Right lobe of liver (tissue), 6 donors: ENCODE data around the gene ARFIP2. TPM values are rescaled to one million over a fixed set of nuclear protein-coding genes. Genes with fewer than 3 reads are reported as not detected.

ENCODE experiments used
- ATAC-seq, 4 donors: fragments of 200-7000 bp; cut with Tn5 transposase; one replicate each; pipeline ENCODE4 v1.9.1; 2020; ENCODE audit warnings: mild to moderate bottlenecking in 4 of 4, moderate library complexity in 4 of 4
- DNase-seq, 3 donors: peaks; one replicate each; pipeline ENCODE4 v3.0.0-alpha.2; 2020
- H3K27ac ChIP-seq, 3 donors: fragments of 200-600 bp; one replicate each; pipeline ENCODE4 v1.8.0; 2022
- H3K27me3 ChIP-seq, 2 donors: fragments of 200-600 bp; one replicate each; pipeline ENCODE4 v1.8.0; 2022
- H3K36me3 ChIP-seq, 4 donors: fragments of 200-600 bp; sonication (generic) in 1 of 4; one replicate each; pipeline versions ENCODE4 v1.5.1 to v1.8.0; 2017 to 2022; ENCODE audit warnings: control low read depth in 1 of 4
- H3K4me1 ChIP-seq, 4 donors: fragments of 200-600 bp; sonication (generic) in 1 of 4; one replicate each; pipeline versions ENCODE4 v1.5.1 to v1.8.0; 2017 to 2022; ENCODE audit warnings: control low read depth in 1 of 4
- H3K4me3 ChIP-seq, 3 donors: fragments of 200-600 bp; one replicate each; pipeline ENCODE4 v1.8.0; 2022
- H3K9me3 ChIP-seq, 4 donors: fragments of 200-600 bp; sonication (generic) in 1 of 4; one replicate each; pipeline versions ENCODE4 v1.5.1 to v1.8.0; 2017 to 2022; ENCODE audit warnings: control low read depth in 1 of 4
- POLR2A ChIP-seq: fragments of 450-650 bp; IDR thresholded peaks from one replicate; pipeline ENCODE4 v1.6.1; 2017; ENCODE audit warnings: antibody characterized with exemption, mild to moderate bottlenecking
- WGBS: methylation state at CpG from one replicate; pipeline ENCODE4 v1.1.6; 2018; ENCODE audit warnings: low coverage, low lambda C conversion rate; ENCODE audit not compliant: insufficient coverage; ENCODE audit errors: missing lambda C conversion rate; 5-methylcytosine and 5-hydroxymethylcytosine counted together
- intact Hi-C, 2 donors: fragments of 100-400 bp; cut with DNase I; formaldehyde crosslinking; loops; one replicate each; pipeline versions ENCODE4 v1.11.2 to v1.14.1; 2022
- total RNA-seq, 6 experiments: library from RNA; depleted of rRNA in 2 of 6; stranded (reverse); fragments of >200 nt in 2 of 6; fragmentation: NEBNext Ultra II Directional in 3 of 6; extraction: Animal tissue kit (Norgen Biotek cat#: 25700) in 3 of 6; gene quantifications; one replicate each; pipeline versions ENCODE4 v1.1.0 to v1.2.4, GENCODE V29; 2016 to 2023
- TF ChIP-seq, protein P1 (sequence below), 4 donors: fragments of 200-600 bp in 3 of 4; fragments of 450-650 bp in 1 of 4; IDR thresholded peaks; one replicate each; pipeline versions ENCODE4 v1.5.1 to v1.8.0; 2016 to 2022; ENCODE audit warnings: antibody characterized with exemption in 4 of 4, mild to moderate bottlenecking in 2 of 4
- donor health status: DM: no; HTN: yes; CAD: no.
- donor health status: DM: no; HTN: no; CAD: no.
- donor health status: DM: no; HTN: no; CAD: no.
- donor health status: DM: no; HTN: yes; CAD: no.
- donor health status: DM: no; HTN: yes; CAD: no.

The ARFIP2 gene
- total RNA-seq, 6 experiments from 2014 or later: 14.6 to 33.3 (median 23.1) TPM

DNA sequence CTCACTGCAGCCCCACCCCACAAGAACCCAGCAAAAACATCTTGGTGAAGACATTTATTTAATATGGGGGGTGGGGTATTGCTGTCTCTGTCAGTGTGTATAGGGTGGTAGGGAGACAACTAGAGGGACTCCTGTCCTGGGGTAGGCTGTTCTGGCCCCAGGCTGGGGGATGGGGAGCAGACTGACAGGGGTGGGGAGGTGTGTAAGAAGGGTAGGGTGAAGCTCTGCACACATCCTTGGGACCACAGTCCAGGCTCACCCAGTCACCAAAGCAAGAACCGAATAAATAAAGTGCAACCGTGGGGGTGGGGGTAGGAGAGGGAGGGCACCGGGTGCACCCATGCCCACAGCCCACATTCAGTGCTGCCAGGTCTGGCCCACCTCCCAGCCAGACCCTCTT, 32.6 kb downstream of the ARFIP2 start:
- Histone ChIP-seq H3K36me3 (peaks cover 0 to 18% (median 7%) of the 10 kb centered on the region in 4 donors), H3K4me1 (peaks cover 0 to 6% (median 2%) of the 10 kb centered on the region in 4 donors), H3K27ac (no peak overlapping the region), H3K27me3 (no peaks in the 10 kb centered on the region), H3K4me3 (no peak overlapping the region), H3K9me3 (no peaks in the 10 kb centered on the region)
- no peak for ATAC-seq
- intact Hi-C loops: loop anchor here in 1 of 2 donors (10.0 kb wide), 1 partner anchor 74 kb away; no protein-coding TSS in a partner anchor
- WGBS: 83% methylated on average over 1 of the region's 3 CpGs
- no peak for TF ChIP-seq POLR2A
- TF ChIP-seq, protein P1, sequence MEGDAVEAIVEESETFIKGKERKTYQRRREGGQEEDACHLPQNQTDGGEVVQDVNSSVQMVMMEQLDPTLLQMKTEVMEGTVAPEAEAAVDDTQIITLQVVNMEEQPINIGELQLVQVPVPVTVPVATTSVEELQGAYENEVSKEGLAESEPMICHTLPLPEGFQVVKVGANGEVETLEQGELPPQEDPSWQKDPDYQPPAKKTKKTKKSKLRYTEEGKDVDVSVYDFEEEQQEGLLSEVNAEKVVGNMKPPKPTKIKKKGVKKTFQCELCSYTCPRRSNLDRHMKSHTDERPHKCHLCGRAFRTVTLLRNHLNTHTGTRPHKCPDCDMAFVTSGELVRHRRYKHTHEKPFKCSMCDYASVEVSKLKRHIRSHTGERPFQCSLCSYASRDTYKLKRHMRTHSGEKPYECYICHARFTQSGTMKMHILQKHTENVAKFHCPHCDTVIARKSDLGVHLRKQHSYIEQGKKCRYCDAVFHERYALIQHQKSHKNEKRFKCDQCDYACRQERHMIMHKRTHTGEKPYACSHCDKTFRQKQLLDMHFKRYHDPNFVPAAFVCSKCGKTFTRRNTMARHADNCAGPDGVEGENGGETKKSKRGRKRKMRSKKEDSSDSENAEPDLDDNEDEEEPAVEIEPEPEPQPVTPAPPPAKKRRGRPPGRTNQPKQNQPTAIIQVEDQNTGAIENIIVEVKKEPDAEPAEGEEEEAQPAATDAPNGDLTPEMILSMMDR (IDR thresholded peaks at IDR 0.05): no peak
- no peak for DNase-seq

DNA sequence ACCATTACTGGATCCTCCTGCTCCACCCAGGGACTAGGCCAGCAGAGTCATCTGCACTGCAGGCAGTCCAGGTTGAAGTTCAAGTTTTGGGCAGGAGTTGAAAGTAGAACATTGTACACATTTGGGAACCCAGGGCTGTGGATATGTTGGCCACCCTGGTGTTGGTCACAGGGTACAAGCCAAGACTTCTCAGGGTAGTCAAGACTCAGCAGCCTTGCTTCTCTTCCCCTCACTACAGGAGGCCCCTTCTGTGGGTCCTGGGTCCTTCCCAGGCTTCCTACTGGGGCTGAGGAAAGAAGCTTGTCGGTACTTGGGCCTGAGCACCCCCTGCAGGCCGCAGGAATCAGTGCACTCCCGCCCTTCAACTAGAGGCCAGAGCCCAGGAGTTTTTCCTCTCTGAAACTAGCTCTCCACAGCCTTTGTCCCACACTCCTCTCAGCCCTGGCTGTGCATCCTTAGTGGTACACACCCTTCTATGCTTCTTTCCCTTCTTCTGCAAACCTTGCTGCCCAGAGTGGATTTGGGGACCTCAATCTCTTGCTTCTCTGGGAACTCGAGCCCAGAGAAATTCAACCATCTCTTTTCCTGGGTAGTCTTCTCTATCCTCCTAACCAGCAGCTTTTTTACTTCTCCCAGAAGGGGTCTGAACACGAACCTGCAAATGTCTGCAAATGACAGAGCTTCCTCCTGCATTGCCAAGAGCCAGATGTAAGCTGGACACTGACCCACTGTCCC, 37.7 kb downstream of the ARFIP2 start:
- H3K9me3 ChIP-seq: no peaks in the 10 kb centered on the region
- peak overlapping the region; percentile 33 to 88 (median 87) for H3K27ac ChIP-seq
- peak overlapping the region in 1 of 3 donors; percentile 79 for H3K4me3 ChIP-seq
- WGBS: 22% methylated on average over 5 of the region's 5 CpGs
- intact Hi-C loops: loop anchor here in 1 of 2 donors (10.0 kb wide), 1 partner anchor 69 kb away; no protein-coding TSS in a partner anchor
- DNase-seq: peak in 2 of 3 donors; percentile 72 to 74
- H3K36me3 ChIP-seq: peaks cover 0 to 5% (median under 1%) of the 10 kb centered on the region in 4 donors
- ATAC-seq: peak; percentile 53 to 69 (median 61)
- H3K4me1 ChIP-seq: peaks cover 0 to 31% (median 9%) of the 10 kb centered on the region in 4 donors
- TF ChIP-seq, protein P1 (IDR thresholded peaks at IDR 0.05): peak; percentile 80 to 90 (median 86)
- TF ChIP-seq POLR2A: no peak
- no peaks in the 10 kb centered on the region for H3K27me3 ChIP-seq

DNA sequence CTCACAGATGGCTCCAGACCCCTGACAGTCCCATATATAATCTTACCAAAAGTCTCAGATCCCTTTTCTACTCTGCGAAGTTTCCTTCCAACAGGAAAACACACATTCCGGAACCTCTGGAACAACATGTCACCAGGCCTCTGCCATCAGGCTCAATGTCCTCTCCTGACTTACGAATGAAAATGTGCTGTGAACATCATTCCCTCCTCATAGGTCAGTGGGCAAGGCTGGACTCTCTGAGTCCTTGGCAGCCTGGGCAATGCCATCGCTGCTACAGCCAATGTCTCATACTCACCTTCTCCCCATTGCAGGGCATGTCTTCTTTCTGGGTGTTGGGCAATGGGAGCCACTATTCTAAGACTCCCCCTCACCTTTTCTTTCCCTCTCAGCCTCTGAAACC, 38.7 kb downstream of the ARFIP2 start:
- DNase-seq: peak in 2 of 3 donors; percentile 69 to 78
- H3K4me3 ChIP-seq: peak overlapping the region in 2 of 3 donors; percentile 74 to 79
- peak; percentile 3 to 42 (median 40) for ATAC-seq

DNA sequence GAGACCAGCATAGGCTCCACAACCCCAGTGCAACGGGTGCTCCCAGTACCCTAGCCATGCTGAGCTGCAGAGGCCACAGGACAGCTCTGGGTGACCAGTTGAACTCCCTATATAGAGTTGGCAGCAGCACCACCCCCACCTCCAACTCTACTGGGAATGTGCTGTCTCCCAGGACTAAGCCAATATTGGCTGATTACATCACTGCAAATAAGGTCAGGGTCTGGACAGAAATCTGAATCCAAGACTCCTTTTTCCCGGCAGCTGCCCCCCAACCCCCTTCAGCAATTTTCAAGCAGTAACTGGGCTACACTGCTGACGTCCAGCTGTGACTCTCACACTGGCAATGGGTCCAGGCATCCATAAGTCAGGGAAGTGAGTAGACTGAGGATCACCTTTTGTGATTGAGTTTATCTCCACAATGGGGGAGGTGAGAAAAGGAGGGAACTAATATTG, 40.2 kb downstream of the ARFIP2 start, which contains the start of gene HPX:
HPX (minus strand) TSS at position 82 of the 453 bp plus-strand sequence; CDS start at position 58, 24 bp downstream.
- H3K9me3 ChIP-seq: no peaks in the 10 kb centered on the region
- intact Hi-C loops: loop anchor here in 1 of 2 donors (10.0 kb wide), 1 partner anchor 66 kb away; no protein-coding TSS in a partner anchor
- peaks cover 0 to 30% (median 10%) of the 10 kb centered on the region in 4 donors for H3K36me3 ChIP-seq
- peak; percentile 72 to 88 (median 76) for ATAC-seq
- peak; percentile 97 for TF ChIP-seq POLR2A
- TF ChIP-seq, protein P1 (IDR thresholded peaks at IDR 0.05): no peak
- peak within 1 kb of the TSS; percentile 62 to 79 (median 74) for H3K4me3 ChIP-seq
- H3K27me3 ChIP-seq: no peaks in the 10 kb centered on the region
- peak; percentile 82 to 93 (median 90) for DNase-seq
- H3K4me1 ChIP-seq: peaks cover 0 to 55% (median 9%) of the 10 kb centered on the region in 4 donors
- peak within 1 kb of the TSS; percentile 69 to 88 (median 87) for H3K27ac ChIP-seq
- WGBS: 43% methylated on average over 1 of the region's 3 CpGs

More for the DNA sequence above, 38.7 kb downstream of the ARFIP2 start:
- intact Hi-C loops: loop anchor here in 1 of 2 donors (10.0 kb wide), 1 partner anchor 68 kb away; no protein-coding TSS in a partner anchor
- TF ChIP-seq, protein P1 (IDR thresholded peaks at IDR 0.05): no peak
- TF ChIP-seq POLR2A: no peak
- WGBS: 40% methylated on average over 4 of the region's 4 CpGs
- Histone ChIP-seq H3K27me3 (no peaks in the 10 kb centered on the region), H3K4me1 (peaks cover 0 to 40% (median 9%) of the 10 kb centered on the region in 4 donors), H3K9me3 (no peaks in the 10 kb centered on the region), H3K27ac (peak overlapping the region; percentile 33 to 88 (median 87)), H3K36me3 (peaks cover 0 to 15% (median 3%) of the 10 kb centered on the region in 4 donors)
